Ovary (tissue), 3 donors: Measurements from ENCODE around the gene PRDM15.

Source experiments
- EP300 ChIP-seq: sonication (generic); formaldehyde crosslinking; IDR thresholded peaks from one replicate; pipeline ENCODE4 v1.6.1; 2017; ENCODE audit warnings: antibody characterized with exemption
- TF ChIP-seq, protein P1 (sequence below), 3 donors: fragments of 450-650 bp in 2 of 3; fragments of 200-600 bp in 1 of 3; IDR thresholded peaks; one replicate each; pipeline versions ENCODE4 v1.5.1 to v1.8.0; 2016 to 2022; ENCODE audit warnings: antibody characterized with exemption in 3 of 3, mild to moderate bottlenecking in 1 of 3
- donor health status: DM: no; HTN: no; CAD: no.

DNA sequence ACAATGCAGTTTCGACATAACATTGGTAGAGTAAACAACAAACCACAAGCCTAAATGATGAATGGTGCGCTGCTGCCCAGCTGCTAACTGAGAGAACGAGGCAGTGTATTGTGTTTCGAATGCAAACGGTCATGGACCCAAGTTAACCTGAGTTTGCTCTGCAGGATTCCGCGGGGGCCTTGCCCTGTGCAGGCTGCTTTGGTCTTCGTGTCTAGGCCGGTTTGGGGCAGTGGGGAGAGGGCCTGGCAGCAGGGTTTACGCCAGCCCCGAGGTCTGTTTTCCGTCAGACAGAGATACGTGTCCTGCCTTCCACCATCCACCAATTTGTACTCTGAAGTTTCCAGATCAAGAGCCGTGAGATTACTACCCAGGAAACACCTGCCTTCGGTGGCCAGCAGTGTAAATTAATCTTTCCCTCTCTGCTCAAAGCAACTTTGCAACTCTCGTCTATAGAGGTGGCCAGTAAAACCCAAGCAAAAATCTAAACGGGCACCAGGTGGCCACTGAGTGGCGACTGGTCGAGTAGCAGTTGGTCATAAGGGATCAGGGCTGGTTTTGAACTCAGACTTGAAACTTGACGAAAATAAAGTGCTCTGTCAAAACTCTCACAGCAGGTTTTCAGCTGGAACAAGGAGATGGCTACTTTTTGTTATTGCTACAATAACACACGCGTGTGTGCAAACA lies 6.3 kb upstream of the PRDM15 start:
- TF ChIP-seq, protein P1, sequence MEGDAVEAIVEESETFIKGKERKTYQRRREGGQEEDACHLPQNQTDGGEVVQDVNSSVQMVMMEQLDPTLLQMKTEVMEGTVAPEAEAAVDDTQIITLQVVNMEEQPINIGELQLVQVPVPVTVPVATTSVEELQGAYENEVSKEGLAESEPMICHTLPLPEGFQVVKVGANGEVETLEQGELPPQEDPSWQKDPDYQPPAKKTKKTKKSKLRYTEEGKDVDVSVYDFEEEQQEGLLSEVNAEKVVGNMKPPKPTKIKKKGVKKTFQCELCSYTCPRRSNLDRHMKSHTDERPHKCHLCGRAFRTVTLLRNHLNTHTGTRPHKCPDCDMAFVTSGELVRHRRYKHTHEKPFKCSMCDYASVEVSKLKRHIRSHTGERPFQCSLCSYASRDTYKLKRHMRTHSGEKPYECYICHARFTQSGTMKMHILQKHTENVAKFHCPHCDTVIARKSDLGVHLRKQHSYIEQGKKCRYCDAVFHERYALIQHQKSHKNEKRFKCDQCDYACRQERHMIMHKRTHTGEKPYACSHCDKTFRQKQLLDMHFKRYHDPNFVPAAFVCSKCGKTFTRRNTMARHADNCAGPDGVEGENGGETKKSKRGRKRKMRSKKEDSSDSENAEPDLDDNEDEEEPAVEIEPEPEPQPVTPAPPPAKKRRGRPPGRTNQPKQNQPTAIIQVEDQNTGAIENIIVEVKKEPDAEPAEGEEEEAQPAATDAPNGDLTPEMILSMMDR (IDR thresholded peaks at IDR 0.05): no peak
- TF ChIP-seq EP300: no peak
